ENCODE data around the gene ATP1B2.

DNA sequence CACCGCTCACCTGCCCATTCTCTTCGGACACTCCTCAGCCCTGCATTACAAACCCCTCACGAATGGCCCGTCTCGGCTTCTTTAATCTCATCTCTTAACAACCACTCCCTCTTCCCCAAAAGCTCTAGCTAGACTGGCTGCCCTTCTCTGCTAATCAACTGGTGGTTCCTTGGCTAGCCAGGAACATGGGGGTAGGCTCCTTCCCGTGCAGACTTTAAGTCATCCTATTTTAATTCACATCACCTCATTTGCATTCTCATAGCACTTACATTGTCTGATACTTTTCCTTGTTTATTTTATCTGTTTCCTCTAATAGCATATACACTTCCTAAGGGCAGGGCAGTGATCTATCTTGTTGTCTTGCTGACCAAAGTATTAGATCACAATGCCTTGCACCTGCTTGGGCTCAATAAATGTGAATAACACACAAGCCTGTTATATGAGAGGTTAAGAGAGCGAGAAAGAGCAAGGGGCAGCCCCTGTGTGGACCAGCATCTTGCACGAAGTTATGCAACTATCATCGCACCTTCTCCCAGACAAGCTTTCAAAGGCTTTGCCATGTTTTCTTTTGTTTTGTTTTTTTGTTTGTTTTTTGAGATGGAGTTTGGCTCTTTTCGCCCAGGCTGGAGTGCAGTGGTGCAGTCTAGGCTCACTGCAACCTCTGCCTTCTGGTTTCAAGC is 26.8 kb downstream of the ATP1B2 start:
- no peak for TF ChIP-seq YY1 (IDR thresholded peaks at IDR 0.05; ENCODE audit: insufficient read depth, insufficient read length)
- TF ChIP-seq SUZ12 (IDR thresholded peaks at IDR 0.05; ENCODE audit: extremely low read depth, insufficient read depth, insufficient read length), result no peak

All from NT2/D1 (cell line).